IPS-20b (cell line): ENCODE data around the gene PLEKHM2.
"Not testable (repeated sequence)": the region's sequence is repeated elsewhere in the genome, so short reads cannot be mapped to it uniquely, and the experiment has no call there.

Experiments
- H3K27ac ChIP-seq: one replicate; pipeline ENCODE4 v1.5.1; 2013; ENCODE audit warnings: low read length
- H3K27me3 ChIP-seq: 2 replicates; pipeline ENCODE4 v1.6.1; 2013; ENCODE audit warnings: mild to moderate bottlenecking, low read length, inconsistent platforms; ENCODE audit not compliant: insufficient read depth
- H3K36me3 ChIP-seq: 2 replicates; pipeline ENCODE4 v1.6.1; 2013; ENCODE audit warnings: low read depth, mild to moderate bottlenecking, inconsistent platforms, low read length, moderate library complexity; ENCODE audit not compliant: insufficient read depth
- H3K4me1 ChIP-seq: 2 replicates; pipeline ENCODE4 v1.6.1; 2013; ENCODE audit warnings: mild to moderate bottlenecking, control low read depth, inconsistent platforms, low read length, moderate library complexity; ENCODE audit not compliant: insufficient read depth
- H3K4me3 ChIP-seq: 2 replicates; pipeline ENCODE4 v1.5.1; 2013; ENCODE audit warnings: mild to moderate bottlenecking, low read length, inconsistent platforms
- H3K9ac ChIP-seq: 2 replicates; pipeline ENCODE4 v1.6.1; 2013; ENCODE audit warnings: low read depth, mild to moderate bottlenecking, inconsistent platforms, low read length, moderate library complexity
- H3K9me3 ChIP-seq: 2 replicates; pipeline ENCODE4 v1.6.1; 2013; ENCODE audit warnings: mild to moderate bottlenecking, low read depth, low read length, inconsistent platforms; ENCODE audit not compliant: insufficient read depth

The PLEKHM2 gene, protein sequence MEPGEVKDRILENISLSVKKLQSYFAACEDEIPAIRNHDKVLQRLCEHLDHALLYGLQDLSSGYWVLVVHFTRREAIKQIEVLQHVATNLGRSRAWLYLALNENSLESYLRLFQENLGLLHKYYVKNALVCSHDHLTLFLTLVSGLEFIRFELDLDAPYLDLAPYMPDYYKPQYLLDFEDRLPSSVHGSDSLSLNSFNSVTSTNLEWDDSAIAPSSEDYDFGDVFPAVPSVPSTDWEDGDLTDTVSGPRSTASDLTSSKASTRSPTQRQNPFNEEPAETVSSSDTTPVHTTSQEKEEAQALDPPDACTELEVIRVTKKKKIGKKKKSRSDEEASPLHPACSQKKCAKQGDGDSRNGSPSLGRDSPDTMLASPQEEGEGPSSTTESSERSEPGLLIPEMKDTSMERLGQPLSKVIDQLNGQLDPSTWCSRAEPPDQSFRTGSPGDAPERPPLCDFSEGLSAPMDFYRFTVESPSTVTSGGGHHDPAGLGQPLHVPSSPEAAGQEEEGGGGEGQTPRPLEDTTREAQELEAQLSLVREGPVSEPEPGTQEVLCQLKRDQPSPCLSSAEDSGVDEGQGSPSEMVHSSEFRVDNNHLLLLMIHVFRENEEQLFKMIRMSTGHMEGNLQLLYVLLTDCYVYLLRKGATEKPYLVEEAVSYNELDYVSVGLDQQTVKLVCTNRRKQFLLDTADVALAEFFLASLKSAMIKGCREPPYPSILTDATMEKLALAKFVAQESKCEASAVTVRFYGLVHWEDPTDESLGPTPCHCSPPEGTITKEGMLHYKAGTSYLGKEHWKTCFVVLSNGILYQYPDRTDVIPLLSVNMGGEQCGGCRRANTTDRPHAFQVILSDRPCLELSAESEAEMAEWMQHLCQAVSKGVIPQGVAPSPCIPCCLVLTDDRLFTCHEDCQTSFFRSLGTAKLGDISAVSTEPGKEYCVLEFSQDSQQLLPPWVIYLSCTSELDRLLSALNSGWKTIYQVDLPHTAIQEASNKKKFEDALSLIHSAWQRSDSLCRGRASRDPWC

DNA sequence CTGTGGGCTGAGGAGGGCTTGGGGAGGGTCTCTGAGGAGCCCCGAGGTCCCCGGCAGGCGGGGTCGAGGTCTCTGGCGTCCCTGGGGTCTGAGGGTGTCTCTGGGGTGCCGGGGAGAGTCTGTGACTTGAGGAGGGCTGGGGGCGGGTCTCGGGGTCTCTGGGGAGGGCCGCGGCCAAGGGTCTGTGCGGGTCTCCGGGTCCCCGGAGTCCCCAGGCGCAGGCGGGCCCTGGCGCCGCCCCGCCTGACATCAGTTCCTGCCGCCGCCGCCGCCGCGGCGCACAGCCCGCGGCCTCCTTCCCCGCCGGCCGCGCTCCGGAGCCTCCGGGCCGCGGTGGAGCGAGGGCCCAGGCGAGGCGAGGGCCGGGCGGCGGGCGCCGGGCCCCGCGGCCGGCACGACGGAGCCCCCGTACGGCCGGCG, at the start of gene PLEKHM2:
PLEKHM2 (plus strand) TSS at position 279 of the 420 bp plus-strand sequence. CDS start 239 bp downstream, outside the sequence.
- H3K4me3 ChIP-seq: peak within 1 kb of the TSS; percentile 81
- no peaks in the 10 kb centered on the region for H3K27me3 ChIP-seq
- H3K9me3 ChIP-seq: no peaks in the 10 kb centered on the region
- H3K36me3 ChIP-seq: no peaks in the 10 kb centered on the region
- H3K9ac ChIP-seq: peak within 1 kb of the TSS; percentile 91
- H3K27ac ChIP-seq: no peak within 1 kb of the TSS
- H3K4me1 ChIP-seq: peaks cover 11% of the 10 kb centered on the region; the same call in 1 of the 2 replicates

GRCh38 chr1:15636436-15636835, 47.7 kb upstream of the PLEKHM2 start:
- H3K27me3 ChIP-seq: no peaks in the 10 kb centered on the region
- peaks cover 98% of the 10 kb centered on the region for H3K36me3 ChIP-seq
- H3K9ac ChIP-seq: no peak overlapping the region
- no peaks in the 10 kb centered on the region for H3K4me1 ChIP-seq
- no peak overlapping the region for H3K4me3 ChIP-seq
- no peaks in the 10 kb centered on the region for H3K9me3 ChIP-seq
- no peak overlapping the region for H3K27ac ChIP-seq

- H3K36me3 ChIP-seq: peaks cover 95% of the 10 kb centered on the region
Observed at GRCh38 chr1:15637826-15638225, 46.3 kb upstream of the PLEKHM2 start.

GRCh38 chr1:15639262-15639661, 44.9 kb upstream of the PLEKHM2 start:
- H3K36me3 ChIP-seq: peaks cover 95% of the 10 kb centered on the region
- no peaks in the 10 kb centered on the region for H3K9me3 ChIP-seq
- H3K27me3 ChIP-seq: no peaks in the 10 kb centered on the region
- H3K4me3 ChIP-seq: no peak overlapping the region
- no peaks in the 10 kb centered on the region for H3K4me1 ChIP-seq
- H3K27ac ChIP-seq: no peak overlapping the region
- no peak overlapping the region for H3K9ac ChIP-seq

More at GRCh38 chr1:15637826-15638225, 46.3 kb upstream of the PLEKHM2 start:
- Histone ChIP-seq H3K9ac (no peak overlapping the region), H3K4me3 (no peak overlapping the region), H3K4me1 (no peaks in the 10 kb centered on the region), H3K27me3 (no peaks in the 10 kb centered on the region), H3K9me3 (no peaks in the 10 kb centered on the region), H3K27ac (no peak overlapping the region)

- Histone ChIP-seq H3K27ac (no peak overlapping the region), H3K36me3 (peaks cover 92% of the 10 kb centered on the region)
Observed at GRCh38 chr1:15639931-15640330, 44.2 kb upstream of the PLEKHM2 start.

DNA sequence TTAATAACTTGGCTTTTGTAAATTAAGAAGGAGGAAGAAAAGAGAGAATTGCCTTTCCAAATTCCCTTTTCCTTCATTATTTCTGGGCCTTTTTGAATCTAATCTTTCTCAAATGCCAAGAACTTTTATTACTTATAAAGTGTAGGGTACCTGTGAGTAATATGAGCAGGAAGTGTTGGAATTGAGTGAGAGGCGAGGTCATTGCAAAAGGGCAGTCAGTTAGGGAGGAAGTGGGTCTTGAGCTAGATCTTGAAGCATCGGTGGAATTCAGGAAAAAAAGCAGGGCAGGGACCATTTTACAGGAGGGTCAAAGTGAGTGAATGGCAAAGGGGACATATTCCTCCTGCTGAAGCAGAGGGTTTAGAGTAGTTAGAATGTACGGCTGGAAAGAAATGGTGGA, 43.5 kb upstream of the PLEKHM2 start:
- H3K4me1 ChIP-seq: no peaks in the 10 kb centered on the region
- peaks cover 92% of the 10 kb centered on the region for H3K36me3 ChIP-seq
- H3K27me3 ChIP-seq: no peaks in the 10 kb centered on the region
- no peak overlapping the region for H3K9ac ChIP-seq
- H3K9me3 ChIP-seq: no peaks in the 10 kb centered on the region
- H3K27ac ChIP-seq: no peak overlapping the region
- no peak overlapping the region for H3K4me3 ChIP-seq

More at GRCh38 chr1:15639931-15640330, 44.2 kb upstream of the PLEKHM2 start:
- no peaks in the 10 kb centered on the region for H3K27me3 ChIP-seq
- no peak overlapping the region for H3K9ac ChIP-seq
- H3K9me3 ChIP-seq: no peaks in the 10 kb centered on the region
- no peaks in the 10 kb centered on the region for H3K4me1 ChIP-seq
- no peak overlapping the region for H3K4me3 ChIP-seq

- no peak overlapping the region for H3K9ac ChIP-seq
- peaks cover 86% of the 10 kb centered on the region for H3K36me3 ChIP-seq
Observed at GRCh38 chr1:15649937-15650336, 34.2 kb upstream of the PLEKHM2 start.

GRCh38 chr1:15650433-15650832, 33.7 kb upstream of the PLEKHM2 start:
- Histone ChIP-seq H3K9ac (no peak overlapping the region), H3K9me3 (no peaks in the 10 kb centered on the region), H3K4me1 (no peaks in the 10 kb centered on the region), H3K36me3 (peaks cover 86% of the 10 kb centered on the region), H3K4me3 (no peak overlapping the region), H3K27ac (no peak overlapping the region), H3K27me3 (no peaks in the 10 kb centered on the region)

More at GRCh38 chr1:15649937-15650336, 34.2 kb upstream of the PLEKHM2 start:
- no peaks in the 10 kb centered on the region for H3K9me3 ChIP-seq
- no peak overlapping the region for H3K27ac ChIP-seq
- no peak overlapping the region for H3K4me3 ChIP-seq
- no peaks in the 10 kb centered on the region for H3K27me3 ChIP-seq
- no peaks in the 10 kb centered on the region for H3K4me1 ChIP-seq

DNA sequence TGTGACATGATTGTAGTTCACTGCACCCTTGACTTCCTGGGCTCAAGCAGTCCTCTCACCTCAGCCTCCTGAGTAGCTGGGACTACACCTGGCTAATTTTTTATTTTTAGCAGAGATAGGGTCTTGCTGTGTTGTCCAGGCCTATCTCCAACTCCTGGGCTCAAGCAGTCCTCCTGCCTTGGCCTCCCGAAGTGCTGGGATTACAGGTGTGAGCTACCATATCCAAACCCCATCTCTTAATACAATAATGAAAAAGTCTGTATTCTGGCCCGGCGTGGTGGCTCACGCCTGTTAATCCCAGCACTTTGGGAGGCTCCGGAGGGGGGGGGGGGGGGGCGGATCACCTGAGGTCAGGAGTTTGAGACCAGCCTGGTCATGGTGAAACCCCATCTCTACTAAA, 32.0 kb upstream of the PLEKHM2 start:
- not testable (repeated sequence) for H3K4me3 ChIP-seq, H3K27ac ChIP-seq
- H3K36me3 ChIP-seq: peaks cover 84% of the 10 kb centered on the region

GRCh38 chr1:15654091-15654690, 29.9 kb upstream of the PLEKHM2 start:
- H3K4me1 ChIP-seq: no peaks in the 10 kb centered on the region
- H3K9ac ChIP-seq: no peak overlapping the region
- no peaks in the 10 kb centered on the region for H3K27me3 ChIP-seq
- peaks cover 79% of the 10 kb centered on the region for H3K36me3 ChIP-seq
- H3K27ac ChIP-seq: no peak overlapping the region
- no peak overlapping the region for H3K4me3 ChIP-seq
- no peaks in the 10 kb centered on the region for H3K9me3 ChIP-seq

More for the DNA sequence above, 32.0 kb upstream of the PLEKHM2 start:
- H3K4me1 ChIP-seq, H3K27me3 ChIP-seq, H3K9me3 ChIP-seq, H3K9ac ChIP-seq: not testable (repeated sequence)

- Histone ChIP-seq H3K27me3 (no peaks in the 10 kb centered on the region), H3K4me1 (no peaks in the 10 kb centered on the region), H3K9me3 (no peaks in the 10 kb centered on the region), H3K36me3 (peaks cover 82% of the 10 kb centered on the region), H3K27ac (no peak overlapping the region), H3K4me3 (no peak overlapping the region), H3K9ac (no peak overlapping the region)
Observed at GRCh38 chr1:15656464-15656863, 27.7 kb upstream of the PLEKHM2 start.
